ENCODE results near the gene NABP1. TPM values are rescaled to one million over a fixed set of nuclear protein-coding genes. Genes with fewer than 3 reads are reported as not detected.

The NABP1 gene
- total and polyA plus RNA-seq, 10 of the 15 experiments (the other 5 are each of a cell fraction or from before 2014, with no cell fraction given): 22.9 to 65.7 (median 39.9) TPM

DNA sequence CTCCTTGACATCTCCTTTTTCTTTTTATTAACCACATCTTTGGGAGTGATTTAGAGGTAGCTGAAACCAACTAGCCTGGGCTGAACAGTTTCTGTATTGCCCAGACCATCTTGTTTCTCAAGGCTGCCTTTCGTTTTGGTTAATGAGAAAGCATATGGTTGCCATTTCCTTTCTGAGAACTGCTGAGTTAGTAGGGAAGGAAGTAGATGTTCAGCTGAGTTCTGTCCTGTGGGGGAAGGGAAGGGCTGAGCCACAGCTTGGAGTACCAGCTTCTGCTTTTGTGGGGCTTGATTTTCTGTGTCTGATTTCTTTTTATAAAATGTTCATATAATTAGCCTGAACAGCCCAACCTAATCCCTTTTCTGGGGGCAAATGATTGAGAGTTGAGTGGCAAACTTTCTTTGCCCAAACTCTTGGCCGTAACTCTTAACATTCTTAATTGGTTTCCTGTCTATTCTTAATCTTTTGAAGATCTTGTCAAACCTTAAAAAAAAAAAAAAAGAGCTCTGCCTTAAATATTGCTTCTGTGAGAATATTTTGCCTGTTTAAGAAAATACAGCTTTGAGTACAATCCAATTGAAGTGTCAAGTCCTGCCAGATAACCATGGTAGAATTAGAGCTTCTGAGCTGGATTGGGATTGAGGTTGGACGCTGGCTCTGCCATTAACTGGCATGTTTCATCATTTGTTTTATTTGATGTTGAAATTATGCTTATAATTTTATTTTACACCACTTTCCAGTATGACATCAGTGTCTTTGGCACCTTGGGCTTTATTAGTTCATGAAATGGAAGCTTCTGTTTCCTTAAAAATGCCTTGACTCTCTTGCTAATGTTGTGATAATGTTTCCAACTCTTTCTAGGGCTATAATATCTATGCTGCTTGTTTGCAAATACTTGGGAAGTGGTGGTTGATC, 1.9 kb upstream of the NABP1 start (continued):
- TF ChIP-seq, protein P1, sequence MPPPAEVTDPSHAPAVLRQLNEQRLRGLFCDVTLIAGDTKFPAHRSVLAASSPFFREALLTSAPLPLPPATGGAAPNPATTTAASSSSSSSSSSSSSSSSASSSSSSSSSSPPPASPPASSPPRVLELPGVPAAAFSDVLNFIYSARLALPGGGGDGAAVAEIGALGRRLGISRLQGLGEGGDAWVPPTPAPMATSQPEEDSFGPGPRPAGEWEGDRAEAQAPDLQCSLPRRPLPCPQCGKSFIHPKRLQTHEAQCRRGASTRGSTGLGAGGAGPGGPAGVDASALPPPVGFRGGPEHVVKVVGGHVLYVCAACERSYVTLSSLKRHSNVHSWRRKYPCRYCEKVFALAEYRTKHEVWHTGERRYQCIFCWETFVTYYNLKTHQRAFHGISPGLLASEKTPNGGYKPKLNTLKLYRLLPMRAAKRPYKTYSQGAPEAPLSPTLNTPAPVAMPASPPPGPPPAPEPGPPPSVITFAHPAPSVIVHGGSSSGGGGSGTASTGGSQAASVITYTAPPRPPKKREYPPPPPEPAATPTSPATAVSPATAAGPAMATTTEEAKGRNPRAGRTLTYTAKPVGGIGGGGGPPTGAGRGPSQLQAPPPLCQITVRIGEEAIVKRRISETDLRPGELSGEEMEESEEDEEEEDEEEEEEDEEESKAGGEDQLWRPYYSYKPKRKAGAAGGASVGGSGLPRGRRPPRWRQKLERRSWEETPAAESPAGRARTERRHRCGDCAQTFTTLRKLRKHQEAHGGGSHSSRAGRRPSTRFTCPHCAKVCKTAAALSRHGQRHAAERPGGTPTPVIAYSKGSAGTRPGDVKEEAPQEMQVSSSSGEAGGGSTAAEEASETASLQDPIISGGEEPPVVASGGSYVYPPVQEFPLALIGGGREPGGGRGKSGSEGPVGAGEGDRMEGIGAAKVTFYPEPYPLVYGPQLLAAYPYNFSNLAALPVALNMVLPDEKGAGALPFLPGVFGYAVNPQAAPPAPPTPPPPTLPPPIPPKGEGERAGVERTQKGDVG (CRISPR knock-in tag; IDR thresholded peaks at IDR 0.05): no peak
- peak in 1 of 2 experiments; percentile 99; a peak in 2 of 4 replicates for TF ChIP-seq ETV6 (conservative IDR thresholded peaks at IDR 0.05 in 1 of 2, IDR thresholded peaks at IDR 0.05 in 1 of 2; ENCODE audit: borderline replicate concordance in 1 of 2, low read depth in 1 of 2)
- no peak for TF ChIP-seq YBX1 (IDR thresholded peaks at IDR 0.05)
- peak in 1 of 2 experiments; percentile 61; a peak in 1 of 3 replicates for TF ChIP-seq EGR1 (IDR thresholded peaks at IDR 0.05; ENCODE audit: borderline replicate concordance in 1 of 2, low read depth in 2 of 2, low read length in 2 of 2)
- TF ChIP-seq, protein P2, sequence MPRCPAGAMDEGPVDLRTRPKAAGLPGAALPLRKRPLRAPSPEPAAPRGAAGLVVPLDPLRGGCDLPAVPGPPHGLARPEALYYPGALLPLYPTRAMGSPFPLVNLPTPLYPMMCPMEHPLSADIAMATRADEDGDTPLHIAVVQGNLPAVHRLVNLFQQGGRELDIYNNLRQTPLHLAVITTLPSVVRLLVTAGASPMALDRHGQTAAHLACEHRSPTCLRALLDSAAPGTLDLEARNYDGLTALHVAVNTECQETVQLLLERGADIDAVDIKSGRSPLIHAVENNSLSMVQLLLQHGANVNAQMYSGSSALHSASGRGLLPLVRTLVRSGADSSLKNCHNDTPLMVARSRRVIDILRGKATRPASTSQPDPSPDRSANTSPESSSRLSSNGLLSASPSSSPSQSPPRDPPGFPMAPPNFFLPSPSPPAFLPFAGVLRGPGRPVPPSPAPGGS (IDR thresholded peaks at IDR 0.05; ENCODE audit: borderline replicate concordance, insufficient read depth, low read depth, low read length, poor library complexity, severe bottlenecking): no peak
- TF ChIP-seq, protein P3, sequence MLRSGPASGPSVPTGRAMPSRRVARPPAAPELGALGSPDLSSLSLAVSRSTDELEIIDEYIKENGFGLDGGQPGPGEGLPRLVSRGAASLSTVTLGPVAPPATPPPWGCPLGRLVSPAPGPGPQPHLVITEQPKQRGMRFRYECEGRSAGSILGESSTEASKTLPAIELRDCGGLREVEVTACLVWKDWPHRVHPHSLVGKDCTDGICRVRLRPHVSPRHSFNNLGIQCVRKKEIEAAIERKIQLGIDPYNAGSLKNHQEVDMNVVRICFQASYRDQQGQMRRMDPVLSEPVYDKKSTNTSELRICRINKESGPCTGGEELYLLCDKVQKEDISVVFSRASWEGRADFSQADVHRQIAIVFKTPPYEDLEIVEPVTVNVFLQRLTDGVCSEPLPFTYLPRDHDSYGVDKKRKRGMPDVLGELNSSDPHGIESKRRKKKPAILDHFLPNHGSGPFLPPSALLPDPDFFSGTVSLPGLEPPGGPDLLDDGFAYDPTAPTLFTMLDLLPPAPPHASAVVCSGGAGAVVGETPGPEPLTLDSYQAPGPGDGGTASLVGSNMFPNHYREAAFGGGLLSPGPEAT (IDR thresholded peaks at IDR 0.05; ENCODE audit: low read depth): peak; percentile 72
- TF ChIP-seq CBX5 (IDR thresholded peaks at IDR 0.05; ENCODE audit: low read depth): peak; percentile 94
- TF ChIP-seq NR2C1 (IDR thresholded peaks at IDR 0.05): no peak
- no peak; the same call in 1 of the 2 replicates for TF ChIP-seq ZNF217 (IDR thresholded peaks at IDR 0.05)
- no peak for TF ChIP-seq SMAD5 (IDR thresholded peaks at IDR 0.05; ENCODE audit: low read depth)
- TF ChIP-seq ESRRA (IDR thresholded peaks at IDR 0.05; ENCODE audit: low read length): no peak
- TF ChIP-seq, protein P4, sequence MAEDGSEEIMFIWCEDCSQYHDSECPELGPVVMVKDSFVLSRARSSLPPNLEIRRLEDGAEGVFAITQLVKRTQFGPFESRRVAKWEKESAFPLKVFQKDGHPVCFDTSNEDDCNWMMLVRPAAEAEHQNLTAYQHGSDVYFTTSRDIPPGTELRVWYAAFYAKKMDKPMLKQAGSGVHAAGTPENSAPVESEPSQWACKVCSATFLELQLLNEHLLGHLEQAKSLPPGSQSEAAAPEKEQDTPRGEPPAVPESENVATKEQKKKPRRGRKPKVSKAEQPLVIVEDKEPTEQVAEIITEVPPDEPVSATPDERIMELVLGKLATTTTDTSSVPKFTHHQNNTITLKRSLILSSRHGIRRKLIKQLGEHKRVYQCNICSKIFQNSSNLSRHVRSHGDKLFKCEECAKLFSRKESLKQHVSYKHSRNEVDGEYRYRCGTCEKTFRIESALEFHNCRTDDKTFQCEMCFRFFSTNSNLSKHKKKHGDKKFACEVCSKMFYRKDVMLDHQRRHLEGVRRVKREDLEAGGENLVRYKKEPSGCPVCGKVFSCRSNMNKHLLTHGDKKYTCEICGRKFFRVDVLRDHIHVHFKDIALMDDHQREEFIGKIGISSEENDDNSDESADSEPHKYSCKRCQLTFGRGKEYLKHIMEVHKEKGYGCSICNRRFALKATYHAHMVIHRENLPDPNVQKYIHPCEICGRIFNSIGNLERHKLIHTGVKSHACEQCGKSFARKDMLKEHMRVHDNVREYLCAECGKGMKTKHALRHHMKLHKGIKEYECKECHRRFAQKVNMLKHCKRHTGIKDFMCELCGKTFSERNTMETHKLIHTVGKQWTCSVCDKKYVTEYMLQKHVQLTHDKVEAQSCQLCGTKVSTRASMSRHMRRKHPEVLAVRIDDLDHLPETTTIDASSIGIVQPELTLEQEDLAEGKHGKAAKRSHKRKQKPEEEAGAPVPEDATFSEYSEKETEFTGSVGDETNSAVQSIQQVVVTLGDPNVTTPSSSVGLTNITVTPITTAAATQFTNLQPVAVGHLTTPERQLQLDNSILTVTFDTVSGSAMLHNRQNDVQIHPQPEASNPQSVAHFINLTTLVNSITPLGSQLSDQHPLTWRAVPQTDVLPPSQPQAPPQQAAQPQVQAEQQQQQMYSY (CRISPR knock-in tag; IDR thresholded peaks at IDR 0.05): no peak
- peak; percentile 47 for TF ChIP-seq CREM (IDR thresholded peaks at IDR 0.05; ENCODE audit: low read depth)
- peak; percentile 91 for TF ChIP-seq FOXM1 (IDR thresholded peaks at IDR 0.05; ENCODE audit: low read depth, low read length)
- TF ChIP-seq SMC3 (IDR thresholded peaks at IDR 0.05; ENCODE audit: borderline replicate concordance, low read length): no peak
- TF ChIP-seq ATF7 (IDR thresholded peaks at IDR 0.05; ENCODE audit: low read depth): peak; percentile 80
- TF ChIP-seq STAT1 (conservative IDR thresholded peaks at IDR 0.05): no peak
- peak in 1 of 2 experiments; percentile 43; a peak in 1 of 4 replicates for TF ChIP-seq SRF (IDR thresholded peaks at IDR 0.05; ENCODE audit: low read depth in 2 of 2, low read length in 2 of 2)
- peak; percentile 78; the same call in 1 of the 2 replicates for TF ChIP-seq TBL1XR1 (IDR thresholded peaks at IDR 0.05; ENCODE audit: low read depth, low read length)
